ENCODE measurements around the gene DDX11.
"Not testable (repeated sequence)": the region's sequence is repeated elsewhere in the genome, so short reads cannot be mapped to it uniquely, and the experiment has no call there.

The DDX11 gene

GRCh38 chr12:31073527-31074332 is at the start of gene DDX11:
Gene DDX11 (plus strand): TSS chr12:31073860. CDS start chr12:31078394, 4,534 bp downstream.
- H3K27me3 ChIP-seq (ENCODE audit: control insufficient read depth, insufficient read depth, low read length); H3K36me3 ChIP-seq (ENCODE audit: control insufficient read depth, insufficient read depth, low read length); H3K4me1 ChIP-seq (ENCODE audit: control insufficient read depth, insufficient read depth, low read length): not testable (repeated sequence)
- H3K9ac ChIP-seq (ENCODE audit: low read length) = peak within 1 kb of the TSS; percentile 64
- H3K4me3 ChIP-seq (ENCODE audit: low read length) = peak within 1 kb of the TSS; percentile 73
- H3K27ac ChIP-seq (ENCODE audit: low read depth, low read length) = peak within 1 kb of the TSS; percentile 48

GRCh38 chr12:31026202-31026601 is 47.5 kb upstream of the DDX11 start:
- H3K36me3 ChIP-seq (ENCODE audit: control insufficient read depth, insufficient read depth, low read length) = no peaks in the 10 kb centered on the region
- H3K4me1 ChIP-seq (ENCODE audit: control insufficient read depth, insufficient read depth, low read length) = no peaks in the 10 kb centered on the region
- no peak overlapping the region for H3K27ac ChIP-seq (ENCODE audit: low read depth, low read length)
- H3K9ac ChIP-seq (ENCODE audit: low read length) = no peak overlapping the region
- H3K27me3 ChIP-seq (ENCODE audit: control insufficient read depth, insufficient read depth, low read length) = no peaks in the 10 kb centered on the region
- no peak overlapping the region for H3K4me3 ChIP-seq (ENCODE audit: low read length)

- H3K4me3 ChIP-seq (ENCODE audit: low read length); H3K4me1 ChIP-seq (ENCODE audit: control insufficient read depth, insufficient read depth, low read length); H3K9ac ChIP-seq (ENCODE audit: low read length); H3K27me3 ChIP-seq (ENCODE audit: control insufficient read depth, insufficient read depth, low read length); H3K27ac ChIP-seq (ENCODE audit: low read depth, low read length); H3K36me3 ChIP-seq (ENCODE audit: control insufficient read depth, insufficient read depth, low read length): not testable (repeated sequence)
Observed at GRCh38 chr12:31027006-31027405, 46.7 kb upstream of the DDX11 start.

- Histone ChIP-seq H3K27ac (ENCODE audit: low read depth, low read length) (no peak overlapping the region), H3K4me1 (ENCODE audit: control insufficient read depth, insufficient read depth, low read length) (no peaks in the 10 kb centered on the region), H3K4me3 (ENCODE audit: low read length) (no peak overlapping the region), H3K27me3 (ENCODE audit: control insufficient read depth, insufficient read depth, low read length) (no peaks in the 10 kb centered on the region), H3K9ac (ENCODE audit: low read length) (no peak overlapping the region), H3K36me3 (ENCODE audit: control insufficient read depth, insufficient read depth, low read length) (no peaks in the 10 kb centered on the region)
Observed at GRCh38 chr12:31029468-31029867, 44.2 kb upstream of the DDX11 start.

- Histone ChIP-seq H3K4me1 (ENCODE audit: control insufficient read depth, insufficient read depth, low read length) (no peaks in the 10 kb centered on the region), H3K27ac (ENCODE audit: low read depth, low read length) (no peak overlapping the region)
Observed at GRCh38 chr12:31029916-31030562, 43.6 kb upstream of the DDX11 start.

GRCh38 chr12:31031951-31032335 is 41.7 kb upstream of the DDX11 start:
- Histone ChIP-seq H3K4me3 (ENCODE audit: low read length) (no peak overlapping the region), H3K4me1 (ENCODE audit: control insufficient read depth, insufficient read depth, low read length) (no peaks in the 10 kb centered on the region), H3K27ac (ENCODE audit: low read depth, low read length) (no peak overlapping the region), H3K36me3 (ENCODE audit: control insufficient read depth, insufficient read depth, low read length) (no peaks in the 10 kb centered on the region), H3K27me3 (ENCODE audit: control insufficient read depth, insufficient read depth, low read length) (no peaks in the 10 kb centered on the region), H3K9ac (ENCODE audit: low read length) (no peak overlapping the region)

More at GRCh38 chr12:31029916-31030562, 43.6 kb upstream of the DDX11 start:
- Histone ChIP-seq H3K36me3 (ENCODE audit: control insufficient read depth, insufficient read depth, low read length) (no peaks in the 10 kb centered on the region), H3K4me3 (ENCODE audit: low read length) (no peak overlapping the region), H3K27me3 (ENCODE audit: control insufficient read depth, insufficient read depth, low read length) (no peaks in the 10 kb centered on the region), H3K9ac (ENCODE audit: low read length) (no peak overlapping the region)

GRCh38 chr12:31033146-31033545 is 40.5 kb upstream of the DDX11 start:
- no peak overlapping the region for H3K9ac ChIP-seq (ENCODE audit: low read length)

GRCh38 chr12:31033681-31034080 is 40.0 kb upstream of the DDX11 start:
- H3K4me3 ChIP-seq (ENCODE audit: low read length) = no peak overlapping the region
- no peaks in the 10 kb centered on the region for H3K4me1 ChIP-seq (ENCODE audit: control insufficient read depth, insufficient read depth, low read length)
- H3K27me3 ChIP-seq (ENCODE audit: control insufficient read depth, insufficient read depth, low read length) = no peaks in the 10 kb centered on the region
- H3K9ac ChIP-seq (ENCODE audit: low read length) = no peak overlapping the region
- H3K36me3 ChIP-seq (ENCODE audit: control insufficient read depth, insufficient read depth, low read length) = no peaks in the 10 kb centered on the region
- H3K27ac ChIP-seq (ENCODE audit: low read depth, low read length) = no peak overlapping the region

More at GRCh38 chr12:31033146-31033545, 40.5 kb upstream of the DDX11 start:
- Histone ChIP-seq H3K27me3 (ENCODE audit: control insufficient read depth, insufficient read depth, low read length) (no peaks in the 10 kb centered on the region), H3K27ac (ENCODE audit: low read depth, low read length) (no peak overlapping the region), H3K4me1 (ENCODE audit: control insufficient read depth, insufficient read depth, low read length) (no peaks in the 10 kb centered on the region), H3K36me3 (ENCODE audit: control insufficient read depth, insufficient read depth, low read length) (no peaks in the 10 kb centered on the region), H3K4me3 (ENCODE audit: low read length) (no peak overlapping the region)

GRCh38 chr12:31034372-31034771 is 39.3 kb upstream of the DDX11 start:
- Histone ChIP-seq H3K9ac (ENCODE audit: low read length) (no peak overlapping the region), H3K27me3 (ENCODE audit: control insufficient read depth, insufficient read depth, low read length) (no peaks in the 10 kb centered on the region), H3K4me3 (ENCODE audit: low read length) (no peak overlapping the region), H3K27ac (ENCODE audit: low read depth, low read length) (no peak overlapping the region), H3K36me3 (ENCODE audit: control insufficient read depth, insufficient read depth, low read length) (no peaks in the 10 kb centered on the region), H3K4me1 (ENCODE audit: control insufficient read depth, insufficient read depth, low read length) (no peaks in the 10 kb centered on the region)

- Histone ChIP-seq H3K4me1 (ENCODE audit: control insufficient read depth, insufficient read depth, low read length) (no peaks in the 10 kb centered on the region), H3K9ac (ENCODE audit: low read length) (no peak overlapping the region), H3K4me3 (ENCODE audit: low read length) (no peak overlapping the region), H3K36me3 (ENCODE audit: control insufficient read depth, insufficient read depth, low read length) (no peaks in the 10 kb centered on the region), H3K27me3 (ENCODE audit: control insufficient read depth, insufficient read depth, low read length) (no peaks in the 10 kb centered on the region), H3K27ac (ENCODE audit: low read depth, low read length) (no peak overlapping the region)
Observed at GRCh38 chr12:31035226-31035625, 38.4 kb upstream of the DDX11 start.

- Histone ChIP-seq H3K27me3 (ENCODE audit: control insufficient read depth, insufficient read depth, low read length) (no peaks in the 10 kb centered on the region), H3K27ac (ENCODE audit: low read depth, low read length) (no peak overlapping the region), H3K9ac (ENCODE audit: low read length) (no peak overlapping the region), H3K4me1 (ENCODE audit: control insufficient read depth, insufficient read depth, low read length) (no peaks in the 10 kb centered on the region), H3K36me3 (ENCODE audit: control insufficient read depth, insufficient read depth, low read length) (no peaks in the 10 kb centered on the region), H3K4me3 (ENCODE audit: low read length) (no peak overlapping the region)
Observed at GRCh38 chr12:31035967-31036665, 37.5 kb upstream of the DDX11 start.

GRCh38 chr12:31037028-31037427 is 36.6 kb upstream of the DDX11 start:
- H3K36me3 ChIP-seq (ENCODE audit: control insufficient read depth, insufficient read depth, low read length) = no peaks in the 10 kb centered on the region
- H3K9ac ChIP-seq (ENCODE audit: low read length) = no peak overlapping the region
- H3K27ac ChIP-seq (ENCODE audit: low read depth, low read length) = no peak overlapping the region
- H3K4me3 ChIP-seq (ENCODE audit: low read length) = no peak overlapping the region
- H3K27me3 ChIP-seq (ENCODE audit: control insufficient read depth, insufficient read depth, low read length) = no peaks in the 10 kb centered on the region
- H3K4me1 ChIP-seq (ENCODE audit: control insufficient read depth, insufficient read depth, low read length) = no peaks in the 10 kb centered on the region
